Heart left ventricle (tissue), 16 donors: Measurements from ENCODE around the gene A2ML1. TPM values are rescaled to one million over a fixed set of nuclear protein-coding genes. Genes with fewer than 3 reads are reported as not detected.
"Not testable (repeated sequence)": the region's sequence is repeated elsewhere in the genome, so short reads cannot be mapped to it uniquely, and the experiment has no call there.

Source experiments
- ATAC-seq, 4 donors: fragments of 200-7000 bp; cut with Tn5 transposase; one replicate each; pipeline ENCODE4 v1.9.1; 2020 to 2022; ENCODE audit warnings: moderate library complexity in 4 of 4, mild to moderate bottlenecking in 3 of 4, moderate number of reproducible peaks in 1 of 4
- DNase-seq, 5 donors: peaks; one replicate each; pipeline ENCODE4 v3.0.0-alpha.2; 2020
- H3K27ac ChIP-seq, 12 donors: fragments of 200-600 bp; sonication (generic) in 4 of 12; one replicate each; pipeline versions ENCODE4 v1.5.0 to v1.8.0; 2016 to 2022; ENCODE audit warnings: mild to moderate bottlenecking in 2 of 12
- H3K27me3 ChIP-seq, 9 donors: fragments of 200-600 bp; sonication (generic) in 2 of 9; one replicate each; pipeline versions ENCODE4 v1.5.1 to v1.8.0; 2016 to 2022; ENCODE audit warnings: mild to moderate bottlenecking in 3 of 9
- H3K36me3 ChIP-seq, 9 donors: fragments of 200-600 bp; sonication (generic) in 2 of 9; one replicate each; pipeline versions ENCODE4 v1.5.0 to v1.8.0; 2018 to 2022; ENCODE audit warnings: mild to moderate bottlenecking in 2 of 9
- H3K4me1 ChIP-seq, 12 donors: fragments of 200-600 bp; sonication (generic) in 4 of 12; one replicate each; pipeline versions ENCODE4 v1.5.0 to v1.8.0; 2016 to 2022; ENCODE audit warnings: mild to moderate bottlenecking in 3 of 12
- H3K4me3 ChIP-seq, 12 donors: fragments of 200-600 bp; sonication (generic) in 4 of 12; one replicate each; pipeline versions ENCODE4 v1.5.0 to v1.8.0; 2017 to 2022; ENCODE audit warnings: mild to moderate bottlenecking in 9 of 12, moderate library complexity in 4 of 12
- H3K9me3 ChIP-seq, 12 donors: fragments of 200-600 bp; sonication (generic) in 4 of 12; one replicate each; pipeline versions ENCODE4 v1.5.0 to v1.8.0; 2016 to 2022; ENCODE audit warnings: mild to moderate bottlenecking in 1 of 12
- CTCF ChIP-seq, 12 donors: fragments of 200-600 bp; sonication (generic) in 4 of 12; IDR thresholded peaks; one replicate each; pipeline versions ENCODE4 v1.5.0 to v1.8.0; 2018 to 2022; ENCODE audit warnings: antibody characterized with exemption in 12 of 12, mild to moderate bottlenecking in 5 of 12
- POLR2A ChIP-seq, 2 donors: fragments of 450-650 bp; IDR thresholded peaks; one replicate each; pipeline ENCODE4 v1.6.1; 2017; ENCODE audit warnings: antibody characterized with exemption in 2 of 2, mild to moderate bottlenecking in 2 of 2, moderate library complexity in 2 of 2
- WGBS, 4 donors: extraction: QIAGEN DNeasy Blood & Tissue Kit in 2 of 4; methylation state at CpG; one replicate each; pipeline versions ENCODE4 v1.1.5 to v1.1.7; 2013 to 2018; 5-methylcytosine and 5-hydroxymethylcytosine counted together
- intact Hi-C, 10 donors: fragments of 100-400 bp; cut with DNase I; formaldehyde crosslinking; loops; one replicate each; pipeline versions ENCODE4 v1.11.1 to v1.14.2; 2022
- polyA plus RNA-seq, 2 donors: library from polyadenylated mRNA; stranded (reverse); fragments of 200-250 nt; gene quantifications; one replicate each; pipeline ENCODE4 v1.2.3, GENCODE V29; 2013
- total RNA-seq, 9 donors: library from RNA; depleted of rRNA in 2 of 9; stranded (reverse); fragments of >200 nt in 2 of 9; fragmentation: NEBNext Ultra II Directional in 3 of 9; extraction: Animal tissue kit (Norgen Biotek cat#: 25700) in 3 of 9; gene quantifications; one replicate each; pipeline versions ENCODE4 v1.1.0 to v1.2.4, GENCODE V29; 2016 to 2023
- donor health status: ischemic (EF 13 %, LVEDD 7.1; RV severe dilation, severe dysfunction).
- donor health status: healthy with polysubstance abuse.
- donor health status: DM: no; HTN: yes; CAD: no.
- donor health status: DM: no; HTN: no; CAD: no.
- donor health status: ischemic (EF 25% LVEDD 6.9; RV normal size, moderate dysfunction).
- donor health status: ischemic (EF 25% LVEDD 5.7; RV mildly dilated, moderate dysfunction).
- donor health status: healthy.
- donor health status: DM: yes; HTN: yes; CAD: no.
- donor health status: ischemic (EF 35%, LVEDD 5.7; RV mildly dilated, moderate dysfunction).
- donor health status: nonischemic (EF 11% LVEDD 7.7; RV severe dilation, severe dysfunction).
- donor health status: DM: yes; HTN: yes; CAD: no.
- donor health status: PGD.
- donor health status: ischemic (EF 29% LVEDD 5.4; RV normal size, mild dysfunction).
- donor health status: nonischemic (EF 23%, LVEDD 6.1; RV moderate dilation, normal function).

The A2ML1 gene
- total and polyA plus RNA-seq, 11 donors: 0.07 to 0.25 (median 0.08) TPM; not detected in 8

- Histone ChIP-seq H3K9me3 (no peaks in the 10 kb centered on the region), H3K4me3 (no peak overlapping the region), H3K4me1 (peaks cover 0 to 26% (median 4%) of the 10 kb centered on the region in 12 donors), H3K27me3 (no peaks in the 10 kb centered on the region), H3K36me3 (peaks cover 0 to 34% (median 15%) of the 10 kb centered on the region in 9 donors), H3K27ac (no peak overlapping the region)
- ATAC-seq (peak in 1 of 4 donors; percentile 63), DNase-seq (no peak)
- TF ChIP-seq POLR2A (IDR thresholded peaks at IDR 0.05): no peak
- TF ChIP-seq CTCF (IDR thresholded peaks at IDR 0.05): peak in 11 of 12 donors; percentile 6 to 50 (median 38)
- intact Hi-C loops: loop anchor here in 5 of 10 donors (2.0 to 10.0 kb wide), 6 partner anchors 77 to 264 kb away; no protein-coding TSS in a partner anchor
- 81 to 90% (median 85%) methylated on average over 1 of the region's 1 CpG for WGBS, 4 donors
These were observed 42.0 kb upstream of the A2ML1 start for GRCh38 chr12:8780389-8780788.

GRCh38 chr12:8781381-8782127 lies 40.9 kb upstream of the A2ML1 start:
- Histone ChIP-seq H3K4me1 (peaks cover 0 to 26% (median 4%) of the 10 kb centered on the region in 12 donors), H3K27me3 (no peaks in the 10 kb centered on the region), H3K4me3 (no peak overlapping the region), H3K27ac (no peak overlapping the region), H3K9me3 (no peaks in the 10 kb centered on the region), H3K36me3 (peaks cover 0 to 23% (median 6%) of the 10 kb centered on the region in 9 donors)
- ATAC-seq (peak in 3 of 4 donors; percentile 44 to 69 (median 45)), DNase-seq (no peak)
- intact Hi-C loops: loop anchor here in 5 of 10 donors (2.0 to 10.0 kb wide), 6 partner anchors 76 to 263 kb away; no protein-coding TSS in a partner anchor
- TF ChIP-seq POLR2A (IDR thresholded peaks at IDR 0.05) (no peak), CTCF (IDR thresholded peaks at IDR 0.05) (no peak)
- WGBS, 4 donors: 41 to 53% (median 48%) methylated on average over 2 of the region's 2 CpGs

GRCh38 chr12:8784290-8784888 lies 38.0 kb upstream of the A2ML1 start:
- ATAC-seq (no peak), DNase-seq (no peak)
- no peak overlapping the region for H3K4me3 ChIP-seq
- no peak for TF ChIP-seq POLR2A (IDR thresholded peaks at IDR 0.05)
- TF ChIP-seq CTCF (IDR thresholded peaks at IDR 0.05): no peak
- peaks cover 0 to 13% (median 6%) of the 10 kb centered on the region in 9 donors for H3K36me3 ChIP-seq
- H3K27me3 ChIP-seq: no peaks in the 10 kb centered on the region
- intact Hi-C loops: loop anchor here in 5 of 10 donors (5.0 to 10.0 kb wide), 5 partner anchors 73 to 260 kb away; no protein-coding TSS in a partner anchor
- H3K4me1 ChIP-seq: peaks cover 0 to 21% (median 4%) of the 10 kb centered on the region in 12 donors
- no peak overlapping the region for H3K27ac ChIP-seq
- no peaks in the 10 kb centered on the region for H3K9me3 ChIP-seq

- Histone ChIP-seq H3K4me1 (peaks cover 0 to 10% (median 2%) of the 10 kb centered on the region in 12 donors), H3K9me3 (no peaks in the 10 kb centered on the region), H3K4me3 (no peak overlapping the region), H3K27ac (no peak overlapping the region), H3K36me3 (peaks cover 0 to 13% (median 6%) of the 10 kb centered on the region in 9 donors), H3K27me3 (no peaks in the 10 kb centered on the region)
- 77 to 90% (median 82%) methylated on average over 4 of the region's 4 CpGs for WGBS, 4 donors
- ATAC-seq: no peak
- no peak for TF ChIP-seq CTCF (IDR thresholded peaks at IDR 0.05)
- TF ChIP-seq POLR2A (IDR thresholded peaks at IDR 0.05): no peak
- intact Hi-C loops: loop anchor here in 3 of 10 donors (10.0 kb wide), 3 partner anchors 79 to 259 kb away; no protein-coding TSS in a partner anchor
- no peak for DNase-seq
These were observed 36.9 kb upstream of the A2ML1 start for GRCh38 chr12:8785499-8785898.

- H3K4me3 ChIP-seq, ATAC-seq, H3K27me3 ChIP-seq, DNase-seq, H3K27ac ChIP-seq, H3K9me3 ChIP-seq, H3K4me1 ChIP-seq: not testable (repeated sequence)
- intact Hi-C loops: loop anchor here in 3 of 10 donors (10.0 kb wide), 3 partner anchors 78 to 258 kb away; no protein-coding TSS in a partner anchor
- peaks cover 0 to 13% (median 6%) of the 10 kb centered on the region in 9 donors for H3K36me3 ChIP-seq
- 91 to 98% (median 96%) methylated on average over 10 to 28 of the region's 28 CpGs for WGBS, 4 donors
These were observed 35.2 kb upstream of the A2ML1 start for GRCh38 chr12:8787206-8787605.

- peak overlapping the region in 3 of 12 donors; percentile 9 to 46 (median 9) for H3K4me3 ChIP-seq
- intact Hi-C loops: loop anchor here in 3 of 10 donors (10.0 kb wide), 3 partner anchors 76 to 256 kb away; no protein-coding TSS in a partner anchor
- H3K36me3 ChIP-seq, H3K27ac ChIP-seq, H3K27me3 ChIP-seq, ATAC-seq, DNase-seq, H3K4me1 ChIP-seq, H3K9me3 ChIP-seq: not testable (repeated sequence)
- WGBS, 4 donors: 59 to 78% (median 69%) methylated on average over 8 to 13 of the region's 13 CpGs
These were observed 33.7 kb upstream of the A2ML1 start for GRCh38 chr12:8788706-8789105.
